GM12801 (cell line): ENCODE results near the gene DNLZ.

Source experiments
- TF ChIP-seq, protein P1 (sequence below): IDR thresholded peaks from one replicate; pipeline ENCODE4 v1.5.1; 2011; ENCODE audit warnings: control low read depth; ENCODE audit not compliant: insufficient read length; ENCODE audit errors: extremely low read depth

Gene DNLZ

DNA sequence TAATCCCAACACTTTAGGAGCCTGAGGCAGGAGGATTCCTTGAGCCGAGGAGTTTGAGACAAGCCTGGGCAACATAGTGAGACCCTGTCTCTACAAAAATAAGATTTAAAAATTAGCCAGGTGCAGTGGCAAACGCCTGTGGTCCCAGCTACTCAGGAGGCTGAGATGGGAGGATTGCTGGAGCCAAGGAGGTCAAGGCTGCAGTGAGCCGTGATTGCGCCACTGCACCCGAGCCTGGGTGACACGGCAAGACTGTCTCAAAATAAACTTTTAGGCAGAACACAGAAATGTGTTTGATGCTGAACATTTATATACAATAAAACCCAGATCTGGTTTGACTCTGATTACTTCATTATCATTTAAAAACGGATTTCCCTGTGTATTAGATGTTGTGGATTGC is 41.9 kb upstream of the DNLZ start:
- TF ChIP-seq, protein P1, sequence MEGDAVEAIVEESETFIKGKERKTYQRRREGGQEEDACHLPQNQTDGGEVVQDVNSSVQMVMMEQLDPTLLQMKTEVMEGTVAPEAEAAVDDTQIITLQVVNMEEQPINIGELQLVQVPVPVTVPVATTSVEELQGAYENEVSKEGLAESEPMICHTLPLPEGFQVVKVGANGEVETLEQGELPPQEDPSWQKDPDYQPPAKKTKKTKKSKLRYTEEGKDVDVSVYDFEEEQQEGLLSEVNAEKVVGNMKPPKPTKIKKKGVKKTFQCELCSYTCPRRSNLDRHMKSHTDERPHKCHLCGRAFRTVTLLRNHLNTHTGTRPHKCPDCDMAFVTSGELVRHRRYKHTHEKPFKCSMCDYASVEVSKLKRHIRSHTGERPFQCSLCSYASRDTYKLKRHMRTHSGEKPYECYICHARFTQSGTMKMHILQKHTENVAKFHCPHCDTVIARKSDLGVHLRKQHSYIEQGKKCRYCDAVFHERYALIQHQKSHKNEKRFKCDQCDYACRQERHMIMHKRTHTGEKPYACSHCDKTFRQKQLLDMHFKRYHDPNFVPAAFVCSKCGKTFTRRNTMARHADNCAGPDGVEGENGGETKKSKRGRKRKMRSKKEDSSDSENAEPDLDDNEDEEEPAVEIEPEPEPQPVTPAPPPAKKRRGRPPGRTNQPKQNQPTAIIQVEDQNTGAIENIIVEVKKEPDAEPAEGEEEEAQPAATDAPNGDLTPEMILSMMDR = no peak

DNA sequence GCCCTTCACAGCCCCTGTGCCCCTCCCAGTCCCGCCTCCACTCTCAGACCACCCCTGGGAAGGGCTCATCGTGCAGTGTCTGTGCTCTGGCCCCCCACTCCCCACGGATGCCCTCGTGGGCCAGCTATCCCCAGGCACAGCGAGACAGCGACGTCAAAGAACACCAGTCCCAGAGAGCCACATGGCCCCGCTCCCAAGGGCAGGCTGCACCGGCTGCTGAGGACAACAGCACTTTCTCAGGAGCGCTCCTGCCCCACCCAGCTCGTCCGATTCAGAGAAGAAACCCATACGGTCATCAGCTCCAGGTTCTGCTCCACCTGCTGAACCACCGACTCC is 41.2 kb upstream of the DNLZ start:
- TF ChIP-seq, protein P1 = no peak

DNA sequence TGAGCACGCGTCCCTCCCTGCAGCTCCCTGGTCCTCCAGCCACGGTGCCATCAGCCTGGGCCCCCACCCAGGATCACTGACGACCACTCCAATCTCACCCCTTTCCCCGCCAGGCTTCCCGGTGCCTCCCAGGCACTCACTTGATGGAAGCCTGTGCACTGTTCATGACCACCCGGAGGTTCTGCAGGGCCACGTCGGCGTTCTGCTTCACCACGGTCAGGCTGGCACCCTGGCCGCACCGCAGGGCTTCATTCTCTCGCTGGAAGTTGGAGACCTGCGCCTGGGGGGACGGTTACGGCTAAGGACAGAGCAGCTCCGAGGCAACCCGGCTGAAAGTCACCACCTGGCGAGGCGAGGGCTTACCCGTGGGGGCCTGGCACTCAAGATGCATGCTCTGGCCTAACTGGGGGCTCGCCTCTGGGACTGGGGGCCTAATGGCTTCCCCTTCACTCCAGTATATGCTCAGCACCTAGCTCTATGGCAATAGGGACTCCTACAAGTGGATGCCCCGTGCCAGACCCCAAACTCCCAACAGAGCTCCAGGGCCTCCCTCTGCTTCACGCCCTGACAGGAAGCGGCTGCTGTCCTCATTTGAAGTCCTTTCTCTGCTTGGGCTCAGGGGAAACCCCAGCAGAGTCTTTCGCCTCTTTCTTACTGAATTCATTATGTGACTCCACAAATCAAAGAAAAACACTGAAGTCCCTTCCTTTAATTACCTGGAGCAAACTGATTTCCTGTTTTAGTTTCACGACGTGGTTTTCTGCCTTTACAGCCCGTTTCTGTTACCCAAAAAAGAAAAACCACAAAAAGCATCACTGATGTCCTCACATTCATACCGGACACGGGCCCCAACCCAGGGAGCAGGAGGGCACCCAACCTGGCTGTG is 40.6 kb upstream of the DNLZ start:
- TF ChIP-seq, protein P1 = no peak

DNA sequence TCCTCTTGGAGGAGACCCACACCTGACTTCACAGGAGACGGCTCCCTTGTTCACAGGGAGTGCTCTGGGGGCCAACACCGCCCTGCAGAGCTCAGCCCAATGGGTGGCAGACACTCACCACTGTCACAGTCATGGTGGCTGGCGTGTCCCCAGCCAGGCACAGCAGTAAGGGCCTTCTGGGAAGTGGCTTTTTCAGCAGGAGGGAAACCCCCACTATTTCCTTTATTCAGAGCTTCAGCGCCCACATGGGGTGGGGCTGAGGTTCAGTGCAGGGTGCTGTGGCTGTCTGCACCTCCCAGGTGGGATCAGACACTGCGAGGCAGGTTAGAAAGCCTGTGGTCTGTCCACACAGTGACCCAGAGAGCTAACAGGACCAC is 40.0 kb upstream of the DNLZ start:
- TF ChIP-seq, protein P1 = no peak

DNA sequence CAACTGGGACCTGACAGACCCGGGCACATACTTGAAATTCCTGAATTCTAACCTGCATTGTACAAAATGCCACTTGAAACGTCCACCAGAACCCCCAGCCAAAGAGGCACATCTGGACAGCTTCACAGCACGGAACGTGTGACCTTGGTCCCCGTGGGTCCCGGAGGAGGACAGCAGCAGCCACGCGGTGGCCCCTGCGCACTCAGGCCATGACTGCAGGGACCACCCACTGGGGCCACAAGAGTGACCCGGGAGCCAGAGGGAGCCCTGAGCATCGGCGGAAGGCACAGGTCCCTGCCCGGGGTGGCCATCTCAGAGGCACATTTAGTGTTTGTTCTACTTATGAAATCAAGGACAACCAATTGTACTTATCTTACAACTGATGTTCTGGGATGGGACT is 38.5 kb upstream of the DNLZ start:
- TF ChIP-seq, protein P1 = no peak

DNA sequence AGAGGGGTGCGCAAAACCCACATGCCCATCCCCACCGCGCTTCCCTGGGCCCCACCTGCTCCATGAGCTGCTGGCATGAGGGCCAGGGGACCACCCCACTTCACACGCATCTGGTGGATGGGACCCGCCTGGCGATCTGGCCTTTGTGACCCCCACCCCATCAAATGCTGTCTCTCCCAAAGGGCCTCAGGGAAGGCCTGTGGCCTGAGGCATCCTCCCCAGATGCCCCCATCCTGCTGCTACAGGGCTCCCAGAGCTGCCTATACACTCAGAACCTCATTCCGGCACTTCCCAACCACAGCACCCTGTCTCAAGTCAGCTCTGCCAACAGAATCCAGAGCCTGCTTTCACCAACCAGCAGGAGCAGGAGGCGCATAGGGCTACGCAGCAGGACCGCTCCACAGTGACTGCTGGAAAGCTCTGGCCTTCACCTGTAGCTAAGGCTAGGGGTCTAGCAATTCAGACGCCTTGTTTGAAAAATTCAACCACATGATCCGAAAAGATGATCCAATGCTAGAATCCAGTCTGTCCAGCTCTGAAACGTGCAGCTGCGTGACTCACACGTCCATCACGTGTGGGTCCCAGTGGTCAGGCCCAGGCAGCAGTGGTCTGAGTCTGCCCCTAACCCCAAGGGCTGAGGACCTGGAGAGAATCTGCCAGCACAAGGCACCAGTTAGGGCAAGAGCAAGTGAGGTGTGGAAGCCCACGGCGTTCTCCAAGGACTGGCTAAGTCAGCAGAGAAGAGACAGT is 37.8 kb upstream of the DNLZ start:
- TF ChIP-seq, protein P1 = no peak

DNA sequence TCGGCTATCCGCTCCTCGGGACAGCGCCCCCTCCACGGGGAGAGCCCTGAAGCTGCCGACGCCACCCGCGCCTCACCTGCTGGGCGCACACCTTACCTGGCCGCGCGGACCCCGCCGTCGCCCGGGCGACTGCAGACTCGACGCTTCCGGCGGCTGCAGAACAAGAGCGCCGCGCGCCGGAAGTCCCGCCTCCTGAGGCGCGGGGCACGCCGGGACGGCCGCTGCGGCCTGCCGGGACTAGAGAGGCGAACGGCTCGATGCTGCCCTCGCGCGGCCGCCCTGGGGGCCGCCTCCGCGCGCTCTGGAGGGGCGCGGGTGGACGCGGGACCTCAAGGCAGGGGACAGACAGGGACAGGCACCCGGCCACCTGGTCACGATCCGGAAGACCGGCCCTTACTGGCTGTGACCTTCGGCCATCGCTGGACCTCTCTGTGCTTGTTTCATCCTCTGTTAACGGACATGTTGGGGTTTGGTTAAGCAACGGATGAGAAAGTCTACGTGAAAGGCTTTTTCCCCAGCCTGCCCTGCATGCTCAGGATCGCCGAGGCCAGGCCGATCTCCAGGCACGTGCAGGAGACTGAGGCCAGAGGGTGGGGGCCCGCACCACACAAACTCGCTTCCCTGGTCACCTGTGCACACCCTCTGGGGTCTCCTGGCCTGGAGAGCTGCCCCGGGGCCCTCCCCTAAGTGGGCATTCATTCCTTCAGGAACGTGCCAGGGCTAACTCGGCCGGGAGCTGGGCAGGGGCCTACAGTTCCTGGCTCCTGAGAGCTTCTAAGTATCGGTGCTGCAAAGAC is 36.7 kb upstream of the DNLZ start, which contains the start of gene SNAPC4:
Gene SNAPC4 (minus strand): TSS at position 133 of the 797 bp plus-strand sequence. CDS start 1,742 bp downstream, outside the sequence.
- TF ChIP-seq, protein P1 = no peak
